Sigmoid colon (tissue), 4 donors: ENCODE data around the gene XRCC6.

Experiments
- CTCF ChIP-seq, 4 experiments: fragments of 450-650 bp in 3 of 4; fragments of 200-600 bp in 1 of 4; IDR thresholded peaks; one replicate each; pipeline ENCODE4 v1.5.1; 2016 to 2019; ENCODE audit warnings: antibody characterized with exemption in 4 of 4, mild to moderate bottlenecking in 3 of 4, moderate library complexity in 2 of 4
- EP300 ChIP-seq, 4 donors: sonication (generic); formaldehyde crosslinking; IDR thresholded peaks; one replicate each; pipeline ENCODE4 v1.6.1; 2017; ENCODE audit warnings: antibody characterized with exemption in 4 of 4
- POLR2A ChIP-seq, 2 donors: fragments of 450-650 bp; IDR thresholded peaks; one replicate each; pipeline ENCODE4 v1.6.1; 2016; ENCODE audit warnings: antibody characterized with exemption in 2 of 2, mild to moderate bottlenecking in 2 of 2, moderate library complexity in 2 of 2
- POLR2AphosphoS5 ChIP-seq, 4 donors: sonication (generic); formaldehyde crosslinking; IDR thresholded peaks; one replicate each; pipeline ENCODE4 v1.6.1; 2017; ENCODE audit warnings: antibody characterized with exemption in 4 of 4

- TF ChIP-seq CTCF (IDR thresholded peaks at IDR 0.05) (peak in 1 of 4 experiments; percentile 23), POLR2A (IDR thresholded peaks at IDR 0.05) (no peak), POLR2AphosphoS5 (IDR thresholded peaks at IDR 0.05) (no peak), EP300 (IDR thresholded peaks at IDR 0.05) (no peak)
Measured at GRCh38 chr22:41597635-41597953, 23.5 kb upstream of the XRCC6 start.
